ENCODE results near the gene ARL4D.

Gene ARL4D

DNA sequence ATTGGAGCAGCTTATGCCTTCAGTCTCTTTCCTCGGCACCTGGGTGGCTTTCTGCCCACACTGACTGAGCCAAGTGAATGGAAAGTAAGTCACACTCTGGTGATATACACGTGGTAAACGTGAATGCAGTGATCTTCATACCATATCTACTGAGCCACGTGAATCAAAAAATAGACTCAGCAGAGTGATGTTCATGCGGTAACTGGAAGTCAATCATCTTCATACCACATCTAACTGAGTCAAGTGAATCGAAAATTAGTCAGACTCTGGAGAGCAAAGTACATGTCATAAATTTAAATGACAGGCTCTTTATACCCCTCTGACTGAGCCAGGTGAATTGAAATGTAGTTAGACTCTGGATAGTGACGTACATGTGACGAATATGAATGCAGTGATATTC is 47.1 kb upstream of the ARL4D start:
- no peak for DNase-seq
- TF ChIP-seq EZH2phosphoT487 (IDR thresholded peaks at IDR 0.05; ENCODE audit: low read length) (no peak), EZH2 (optimal IDR thresholded peaks at IDR 0.05; ENCODE audit: low read depth, low read length) (no peak)
- TF ChIP-seq, protein P1, sequence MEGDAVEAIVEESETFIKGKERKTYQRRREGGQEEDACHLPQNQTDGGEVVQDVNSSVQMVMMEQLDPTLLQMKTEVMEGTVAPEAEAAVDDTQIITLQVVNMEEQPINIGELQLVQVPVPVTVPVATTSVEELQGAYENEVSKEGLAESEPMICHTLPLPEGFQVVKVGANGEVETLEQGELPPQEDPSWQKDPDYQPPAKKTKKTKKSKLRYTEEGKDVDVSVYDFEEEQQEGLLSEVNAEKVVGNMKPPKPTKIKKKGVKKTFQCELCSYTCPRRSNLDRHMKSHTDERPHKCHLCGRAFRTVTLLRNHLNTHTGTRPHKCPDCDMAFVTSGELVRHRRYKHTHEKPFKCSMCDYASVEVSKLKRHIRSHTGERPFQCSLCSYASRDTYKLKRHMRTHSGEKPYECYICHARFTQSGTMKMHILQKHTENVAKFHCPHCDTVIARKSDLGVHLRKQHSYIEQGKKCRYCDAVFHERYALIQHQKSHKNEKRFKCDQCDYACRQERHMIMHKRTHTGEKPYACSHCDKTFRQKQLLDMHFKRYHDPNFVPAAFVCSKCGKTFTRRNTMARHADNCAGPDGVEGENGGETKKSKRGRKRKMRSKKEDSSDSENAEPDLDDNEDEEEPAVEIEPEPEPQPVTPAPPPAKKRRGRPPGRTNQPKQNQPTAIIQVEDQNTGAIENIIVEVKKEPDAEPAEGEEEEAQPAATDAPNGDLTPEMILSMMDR (IDR thresholded peaks at IDR 0.05; ENCODE audit: low read length) = no peak
- Histone ChIP-seq H3K36me3 (replicated peaks; ENCODE audit: insufficient read depth, low read length) (no peaks in the 10 kb centered on the region), H4K20me1 (ENCODE audit: insufficient read depth, low read length) (no peaks in the 10 kb centered on the region), H3F3A (ENCODE audit: insufficient read depth, low read length) (no peaks in the 10 kb centered on the region), H3K4me1 (ENCODE audit: low read length) (no peaks in the 10 kb centered on the region), H3K4me3 (ENCODE audit: low read length) (no peak overlapping the region), H3K9me3 (replicated peaks; ENCODE audit: insufficient read depth, low read length) (0 out of 2 replicates have a peak, but pooled peaks cover 3% of the 10 kb centered on the region), H3K27ac (ENCODE audit: low read length) (no peak overlapping the region), H2AFZ (ENCODE audit: low read length) (no peak overlapping the region), H3K4me2 (ENCODE audit: low read depth, low read length) (no peak overlapping the region), H3K9me2 (replicated peaks; ENCODE audit: insufficient read depth, low read length) (no peaks in the 10 kb centered on the region), H3K27me3 (replicated peaks; ENCODE audit: insufficient read depth, low read length) (peaks cover 18% of the 10 kb centered on the region; the same call in 1 of the 2 replicates), H3K9ac (ENCODE audit: low read length) (no peak overlapping the region), H3K79me2 (ENCODE audit: low read length) (no peaks in the 10 kb centered on the region)

DNA sequence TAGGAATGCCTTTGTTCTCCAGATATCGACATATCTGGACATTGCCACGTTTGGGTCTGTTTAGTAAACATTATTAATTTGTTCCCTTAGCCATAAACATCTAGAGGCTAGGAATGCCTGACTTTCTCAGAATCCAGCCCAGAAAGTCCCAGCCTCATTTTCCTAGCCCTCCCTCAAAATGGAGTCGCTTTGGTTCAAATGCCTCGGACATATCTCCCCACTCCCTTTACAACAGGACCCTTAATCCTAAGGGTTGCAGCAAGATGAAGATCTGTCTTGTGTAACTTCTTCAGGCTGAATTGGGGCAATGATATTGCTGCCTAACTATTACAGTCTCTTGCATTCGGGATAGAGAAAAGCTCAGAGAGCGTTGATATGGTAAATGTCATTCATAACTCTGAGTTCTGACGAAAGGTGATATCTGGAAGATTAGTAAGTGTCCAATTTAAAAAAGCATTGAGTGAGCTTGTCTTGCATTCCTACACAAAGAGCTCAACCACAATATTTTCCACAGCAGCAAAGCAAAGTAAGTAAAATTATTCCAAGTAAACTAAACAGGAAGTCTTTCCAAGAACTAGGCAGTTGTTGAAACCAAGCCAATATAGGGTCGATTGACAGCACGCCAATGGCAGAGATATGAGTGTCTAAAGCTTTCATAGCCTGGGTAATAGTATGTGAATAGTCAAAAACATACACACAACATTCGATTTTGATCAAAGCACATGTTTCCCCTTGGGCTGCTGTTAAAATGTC is 46.0 kb upstream of the ARL4D start:
- no peaks in the 10 kb centered on the region for H3K36me3 ChIP-seq (replicated peaks; ENCODE audit: insufficient read depth, low read length)
- H3K9me3 ChIP-seq (replicated peaks; ENCODE audit: insufficient read depth, low read length) = 0 out of 2 replicates have a peak, but pooled peaks cover 2% of the 10 kb centered on the region
- no peak overlapping the region for H3K27ac ChIP-seq (ENCODE audit: low read length)
- H3K9ac ChIP-seq (ENCODE audit: low read length) = no peak overlapping the region
- no peaks in the 10 kb centered on the region for H4K20me1 ChIP-seq (ENCODE audit: insufficient read depth, low read length)
- H3K4me3 ChIP-seq (ENCODE audit: low read length) = no peak overlapping the region
- no peaks in the 10 kb centered on the region for H3K4me1 ChIP-seq (ENCODE audit: low read length)
- H3K27me3 ChIP-seq (replicated peaks; ENCODE audit: insufficient read depth, low read length) = peaks cover 22% of the 10 kb centered on the region; the same call in 1 of the 2 replicates
- TF ChIP-seq, protein P1 (IDR thresholded peaks at IDR 0.05; ENCODE audit: low read length) = no peak
- TF ChIP-seq EZH2phosphoT487 (IDR thresholded peaks at IDR 0.05; ENCODE audit: low read length) (no peak), EZH2 (optimal IDR thresholded peaks at IDR 0.05; ENCODE audit: low read depth, low read length) (no peak)
- no peaks in the 10 kb centered on the region for H3K79me2 ChIP-seq (ENCODE audit: low read length)
- no peak for DNase-seq
- H3F3A ChIP-seq (ENCODE audit: insufficient read depth, low read length) = no peaks in the 10 kb centered on the region
- H3K4me2 ChIP-seq (ENCODE audit: low read depth, low read length) = no peak overlapping the region
- no peak overlapping the region for H2AFZ ChIP-seq (ENCODE audit: low read length)
- no peaks in the 10 kb centered on the region for H3K9me2 ChIP-seq (replicated peaks; ENCODE audit: insufficient read depth, low read length)

DNA sequence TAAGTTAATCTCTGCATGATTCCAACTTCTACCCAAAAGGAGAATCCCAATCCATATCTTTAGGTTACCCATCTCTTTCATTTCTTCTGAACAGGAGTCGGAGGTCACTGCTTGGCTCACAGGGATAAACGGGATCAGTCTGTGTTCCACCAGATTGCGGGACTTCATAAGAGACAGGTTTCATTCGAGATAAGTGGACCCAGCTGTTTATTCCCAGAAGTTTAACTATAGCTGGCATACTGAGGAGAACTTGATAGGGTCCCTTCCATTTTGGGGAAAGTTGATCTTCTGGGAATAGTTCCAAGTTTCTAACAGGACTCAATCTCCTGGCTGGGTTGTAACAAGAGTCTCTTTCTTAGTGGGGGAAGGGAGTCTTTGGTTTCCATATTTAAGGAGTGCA is 45.4 kb upstream of the ARL4D start:
- no peak for DNase-seq
- no peak overlapping the region for H3K4me3 ChIP-seq (ENCODE audit: low read length)
- no peaks in the 10 kb centered on the region for H3K36me3 ChIP-seq (replicated peaks; ENCODE audit: insufficient read depth, low read length)
- no peak overlapping the region for H3K27ac ChIP-seq (ENCODE audit: low read length)
- peaks cover 22% of the 10 kb centered on the region; the same call in 1 of the 2 replicates for H3K27me3 ChIP-seq (replicated peaks; ENCODE audit: insufficient read depth, low read length)
- no peaks in the 10 kb centered on the region for H3K9me3 ChIP-seq (replicated peaks; ENCODE audit: insufficient read depth, low read length)
- TF ChIP-seq EZH2phosphoT487 (IDR thresholded peaks at IDR 0.05; ENCODE audit: low read length) (no peak), EZH2 (optimal IDR thresholded peaks at IDR 0.05; ENCODE audit: low read depth, low read length) (no peak)
- TF ChIP-seq, protein P1 (IDR thresholded peaks at IDR 0.05; ENCODE audit: low read length) = no peak
- H3K4me2 ChIP-seq (ENCODE audit: low read depth, low read length) = no peak overlapping the region
- H3K79me2 ChIP-seq (ENCODE audit: low read length) = no peaks in the 10 kb centered on the region
- H3K9ac ChIP-seq (ENCODE audit: low read length) = no peak overlapping the region
- H3K4me1 ChIP-seq (ENCODE audit: low read length) = no peaks in the 10 kb centered on the region
- H4K20me1 ChIP-seq (ENCODE audit: insufficient read depth, low read length) = no peaks in the 10 kb centered on the region
- H2AFZ ChIP-seq (ENCODE audit: low read length) = no peak overlapping the region
- no peaks in the 10 kb centered on the region for H3F3A ChIP-seq (ENCODE audit: insufficient read depth, low read length)
- no peaks in the 10 kb centered on the region for H3K9me2 ChIP-seq (replicated peaks; ENCODE audit: insufficient read depth, low read length)

All from MM.1S (cell line).